Endothelial cell of hepatic sinusoid (primary cell): Measurements from ENCODE around the gene YPEL2.
"Not testable (repeated sequence)": the region's sequence is repeated elsewhere in the genome, so short reads cannot be mapped to it uniquely, and the experiment has no call there.

Source experiments
- in situ Hi-C: cut with HindIII; loops from 2 replicates; pipeline ENCODE4 v1.10.0; 2017; ENCODE audit warnings: low sequenced_read_pairs

The YPEL2 gene

GRCh38 chr17:59400858-59401257 is 69.4 kb downstream of the YPEL2 start:
- in situ Hi-C loops = no loop called here

- in situ Hi-C loops = no loop called here
Measured at GRCh38 chr17:59401274-59401673, 69.8 kb downstream of the YPEL2 start.

- in situ Hi-C loops = no loop called here
Measured at GRCh38 chr17:59401725-59402124, 70.3 kb downstream of the YPEL2 start.

GRCh38 chr17:59402760-59403159 is 71.3 kb downstream of the YPEL2 start:
- in situ Hi-C loops = no loop called here

GRCh38 chr17:59404471-59404870 is 73.0 kb downstream of the YPEL2 start:
- in situ Hi-C loops = no loop called here

GRCh38 chr17:59405944-59406705 is 74.7 kb downstream of the YPEL2 start:
- in situ Hi-C loops = no loop called here

- in situ Hi-C loops = no loop called here
Measured at GRCh38 chr17:59406808-59407381, 75.4 kb downstream of the YPEL2 start.

GRCh38 chr17:59409336-59410048 is 78.0 kb downstream of the YPEL2 start:
- in situ Hi-C loops = no loop called here

GRCh38 chr17:59410049-59410437 is 78.6 kb downstream of the YPEL2 start:
- in situ Hi-C loops = no loop called here

- in situ Hi-C loops = not testable (repeated sequence)
Measured at GRCh38 chr17:59412431-59412830, 81.0 kb downstream of the YPEL2 start.

GRCh38 chr17:59413014-59413766 is 81.7 kb downstream of the YPEL2 start:
- in situ Hi-C loops = no loop called here

GRCh38 chr17:59415397-59415796 is 83.9 kb downstream of the YPEL2 start:
- in situ Hi-C loops = no loop called here

GRCh38 chr17:59416184-59416583 is 84.7 kb downstream of the YPEL2 start:
- in situ Hi-C loops = no loop called here

GRCh38 chr17:59417452-59417851 is 86.0 kb downstream of the YPEL2 start:
- in situ Hi-C loops = no loop called here

GRCh38 chr17:59418732-59419166 is 87.3 kb downstream of the YPEL2 start:
- in situ Hi-C loops = no loop called here

GRCh38 chr17:59420901-59421300 is 89.4 kb downstream of the YPEL2 start:
- in situ Hi-C loops = loop anchor here (10.0 kb wide), 1 partner anchor 86 kb away; the partner anchor contains the start of gene YPEL2

- in situ Hi-C loops = loop anchor here (10.0 kb wide), 1 partner anchor 87 kb away; the partner anchor contains the start of gene YPEL2
Measured at GRCh38 chr17:59421722-59422121, 90.3 kb downstream of the YPEL2 start.

GRCh38 chr17:59423137-59423724 is 91.8 kb downstream of the YPEL2 start:
- in situ Hi-C loops = loop anchor here (10.0 kb wide), 1 partner anchor 88 kb away; the partner anchor contains the start of gene YPEL2

GRCh38 chr17:59423903-59424302 is 92.4 kb downstream of the YPEL2 start:
- in situ Hi-C loops = loop anchor here (10.0 kb wide), 1 partner anchor 89 kb away; the partner anchor contains the start of gene YPEL2

- in situ Hi-C loops = loop anchor here (10.0 kb wide), 1 partner anchor 90 kb away; the partner anchor contains the start of gene YPEL2
Measured at GRCh38 chr17:59424331-59424730, 92.9 kb downstream of the YPEL2 start.
